SJCRH30 (cell line): ENCODE measurements around the gene DOK6. TPM values are rescaled to one million over a fixed set of nuclear protein-coding genes. Genes with fewer than 3 reads are reported as not detected.

Experiments used
- DNase-seq, 2 experiments: peaks; one replicate each; pipeline ENCODE4 v3.0.0-alpha.2; 2015 to 2020
- H3K27ac ChIP-seq: fragments of 250-450 bp; sonication (Bioruptor Pico); 2 replicates; pipeline ENCODE4 v1.5.1; 2020; ENCODE audit warnings: mild to moderate bottlenecking, moderate library complexity
- H3K27me3 ChIP-seq: fragments of 250-450 bp; sonication (Bioruptor Pico); 2 replicates; pipeline ENCODE4 v1.5.1; 2020; ENCODE audit warnings: mild to moderate bottlenecking, moderate library complexity
- H3K36me3 ChIP-seq: fragments of 250-450 bp; sonication (Bioruptor Pico); 2 replicates; pipeline ENCODE4 v1.5.1; 2020; ENCODE audit warnings: mild to moderate bottlenecking, moderate library complexity
- H3K4me1 ChIP-seq: fragments of 250-450 bp; sonication (Bioruptor Pico); 2 replicates; pipeline ENCODE4 v1.5.1; 2020; ENCODE audit warnings: mild to moderate bottlenecking, moderate library complexity
- H3K4me3 ChIP-seq: fragments of 250-450 bp; sonication (Bioruptor Pico); 2 replicates; pipeline ENCODE4 v1.5.1; 2020; ENCODE audit warnings: mild to moderate bottlenecking, moderate library complexity
- H3K9me3 ChIP-seq: fragments of 250-450 bp; sonication (Bioruptor Pico); replicated peaks from 2 replicates; pipeline ENCODE4 v1.5.1; 2020; ENCODE audit warnings: mild to moderate bottlenecking, moderate library complexity
- total RNA-seq: library from RNA; depleted of rRNA; stranded (reverse); fragments of >200 nt; shearing (Covaris generic); gene quantifications from 2 replicates; pipeline ENCODE4 v1.2.3, GENCODE V29; 2014

DOK6 gene
- total RNA-seq, 1 experiment from 2014 or later = 0.47 TPM

- DNase-seq = no peak
- no peaks in the 10 kb centered on the region for H3K9me3 ChIP-seq
- no peak overlapping the region for H3K27ac ChIP-seq
- no peaks in the 10 kb centered on the region for H3K27me3 ChIP-seq
- H3K36me3 ChIP-seq = no peaks in the 10 kb centered on the region
- H3K4me3 ChIP-seq = no peak overlapping the region
- H3K4me1 ChIP-seq = no peaks in the 10 kb centered on the region
Observed at GRCh38 chr18:69689121-69689759, 288.6 kb downstream of the DOK6 start.

DNA sequence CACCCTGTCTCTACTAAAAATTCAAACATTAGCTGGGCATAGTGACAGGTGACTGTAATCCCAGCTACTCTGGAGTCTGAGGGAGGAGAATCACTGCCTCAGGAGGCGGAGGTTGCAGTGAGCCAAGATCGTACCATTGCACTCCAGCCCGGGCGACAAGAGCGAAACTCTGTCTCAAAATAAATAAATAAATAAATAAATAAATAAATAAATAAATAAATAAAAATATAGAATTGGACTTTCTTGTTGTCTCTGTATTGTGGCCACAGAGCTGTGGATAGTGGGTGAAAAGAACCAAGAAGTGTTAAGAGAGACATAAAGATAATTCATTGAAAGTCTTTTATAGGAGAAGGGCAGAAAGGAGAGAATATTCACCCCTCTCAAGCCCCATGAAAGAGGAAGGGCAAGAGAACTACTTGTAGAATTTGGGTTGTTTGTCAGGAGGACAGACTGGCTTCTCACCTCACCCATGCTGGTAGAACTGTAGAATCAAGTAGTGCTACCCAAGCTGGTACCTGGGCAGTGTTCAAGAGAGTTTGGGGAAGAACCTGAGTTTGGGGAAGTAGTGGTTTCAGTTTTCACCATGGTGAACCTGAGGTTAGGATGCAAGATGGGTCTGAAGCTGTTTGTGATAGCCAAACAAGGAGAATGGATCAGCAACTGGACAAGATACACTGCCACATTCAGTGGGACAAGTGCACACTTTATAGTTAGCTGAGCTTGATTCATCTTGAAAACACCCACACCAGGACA is 290.5 kb downstream of the DOK6 start:
- H3K36me3 ChIP-seq = no peaks in the 10 kb centered on the region
- no peak overlapping the region for H3K27ac ChIP-seq
- no peaks in the 10 kb centered on the region for H3K27me3 ChIP-seq
- no peaks in the 10 kb centered on the region for H3K9me3 ChIP-seq
- H3K4me1 ChIP-seq = no peaks in the 10 kb centered on the region
- no peak for DNase-seq
- no peak overlapping the region for H3K4me3 ChIP-seq

- H3K27ac ChIP-seq = no peak overlapping the region
- H3K4me1 ChIP-seq = no peaks in the 10 kb centered on the region
- H3K27me3 ChIP-seq = no peaks in the 10 kb centered on the region
- no peak overlapping the region for H3K4me3 ChIP-seq
- no peak for DNase-seq
- H3K9me3 ChIP-seq = no peaks in the 10 kb centered on the region
- H3K36me3 ChIP-seq = no peaks in the 10 kb centered on the region
Observed at GRCh38 chr18:69697069-69697468, 296.4 kb downstream of the DOK6 start.

- Histone ChIP-seq H3K4me1 (no peaks in the 10 kb centered on the region), H3K27ac (no peak overlapping the region), H3K9me3 (no peaks in the 10 kb centered on the region), H3K4me3 (no peak overlapping the region), H3K27me3 (no peaks in the 10 kb centered on the region), H3K36me3 (no peaks in the 10 kb centered on the region)
- no peak for DNase-seq
Observed at GRCh38 chr18:69697689-69698088, 297.0 kb downstream of the DOK6 start.

- Histone ChIP-seq H3K27me3 (no peaks in the 10 kb centered on the region), H3K4me3 (no peak overlapping the region), H3K36me3 (no peaks in the 10 kb centered on the region), H3K4me1 (no peaks in the 10 kb centered on the region), H3K9me3 (no peaks in the 10 kb centered on the region), H3K27ac (no peak overlapping the region)
- DNase-seq = no peak
Observed at GRCh38 chr18:69701305-69701704, 300.6 kb downstream of the DOK6 start.

GRCh38 chr18:69703461-69703860 is 302.8 kb downstream of the DOK6 start:
- no peaks in the 10 kb centered on the region for H3K9me3 ChIP-seq

DNA sequence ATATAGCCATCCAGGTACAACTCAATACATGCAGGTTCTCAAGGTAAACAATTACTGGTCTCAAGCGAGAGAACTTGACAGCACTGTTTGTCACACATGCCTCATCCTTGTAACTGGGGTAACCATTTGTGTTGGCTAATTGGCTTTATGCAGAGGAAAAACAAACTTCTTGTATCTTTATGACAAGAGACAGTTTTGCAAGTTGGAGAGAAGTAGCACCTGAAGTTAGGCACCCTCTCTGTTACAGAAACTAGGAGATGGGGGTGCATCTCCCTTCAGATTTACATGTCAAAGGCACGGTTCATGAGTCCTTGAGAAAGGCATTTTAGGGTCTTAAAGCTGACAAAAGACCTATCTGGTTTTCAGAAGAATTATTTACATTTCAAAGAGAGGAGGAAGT is 305.3 kb downstream of the DOK6 start:
- Histone ChIP-seq H3K27ac (no peak overlapping the region), H3K4me1 (no peaks in the 10 kb centered on the region), H3K9me3 (no peaks in the 10 kb centered on the region), H3K27me3 (no peaks in the 10 kb centered on the region), H3K36me3 (no peaks in the 10 kb centered on the region), H3K4me3 (no peak overlapping the region)
- DNase-seq = no peak

More at GRCh38 chr18:69703461-69703860, 302.8 kb downstream of the DOK6 start:
- H3K27me3 ChIP-seq = no peaks in the 10 kb centered on the region
- no peak overlapping the region for H3K27ac ChIP-seq
- no peak overlapping the region for H3K4me3 ChIP-seq
- H3K4me1 ChIP-seq = no peaks in the 10 kb centered on the region
- H3K36me3 ChIP-seq = no peaks in the 10 kb centered on the region
- DNase-seq = no peak

- DNase-seq = no peak
- Histone ChIP-seq H3K27ac (no peak overlapping the region), H3K4me1 (no peaks in the 10 kb centered on the region), H3K27me3 (no peaks in the 10 kb centered on the region), H3K36me3 (no peaks in the 10 kb centered on the region), H3K9me3 (no peaks in the 10 kb centered on the region), H3K4me3 (no peak overlapping the region)
Observed at GRCh38 chr18:69708844-69709243, 308.2 kb downstream of the DOK6 start.

GRCh38 chr18:69715191-69715795 is 314.6 kb downstream of the DOK6 start:
- Histone ChIP-seq H3K27ac (no peak overlapping the region), H3K27me3 (no peaks in the 10 kb centered on the region), H3K9me3 (no peaks in the 10 kb centered on the region), H3K4me3 (no peak overlapping the region), H3K36me3 (no peaks in the 10 kb centered on the region), H3K4me1 (no peaks in the 10 kb centered on the region)
- DNase-seq = no peak

- Histone ChIP-seq H3K27ac (no peak overlapping the region), H3K9me3 (no peaks in the 10 kb centered on the region), H3K4me3 (no peak overlapping the region), H3K27me3 (no peaks in the 10 kb centered on the region), H3K36me3 (no peaks in the 10 kb centered on the region), H3K4me1 (no peaks in the 10 kb centered on the region)
- no peak for DNase-seq
Observed at GRCh38 chr18:69717586-69717985, 316.9 kb downstream of the DOK6 start.

DNA sequence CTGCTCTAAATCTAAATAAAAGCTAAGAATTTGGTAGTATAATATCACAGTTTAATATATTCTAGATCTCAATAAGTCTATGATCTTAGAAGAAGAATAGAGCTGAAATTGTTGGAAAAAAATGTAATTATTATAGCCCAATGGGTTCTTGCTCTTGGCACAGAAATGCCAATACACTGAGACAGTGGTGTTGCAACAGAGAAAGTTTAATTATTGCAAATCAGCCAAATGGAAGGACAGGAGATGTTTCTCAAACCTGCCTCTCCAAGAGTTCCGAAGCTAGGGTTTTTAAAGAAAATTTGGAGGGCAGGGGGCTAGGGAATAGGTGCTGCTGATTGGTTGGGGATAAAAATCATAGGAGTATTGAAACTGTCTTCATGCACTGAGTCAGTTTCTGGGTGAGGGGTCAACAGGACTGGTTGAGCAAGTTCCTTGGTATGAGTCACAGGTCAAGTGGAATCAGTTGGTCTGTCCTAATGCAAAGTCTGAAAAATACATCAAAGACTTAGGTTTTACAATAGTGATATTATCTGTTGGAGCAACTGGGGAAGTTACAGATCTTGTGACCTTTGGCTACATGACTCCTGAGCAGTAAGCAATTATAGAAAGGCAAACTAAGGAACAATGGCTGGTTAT is 318.3 kb downstream of the DOK6 start:
- Histone ChIP-seq H3K4me3 (no peak overlapping the region), H3K4me1 (no peaks in the 10 kb centered on the region), H3K27me3 (no peaks in the 10 kb centered on the region), H3K27ac (no peak overlapping the region), H3K9me3 (no peaks in the 10 kb centered on the region), H3K36me3 (no peaks in the 10 kb centered on the region)
- no peak for DNase-seq

DNA sequence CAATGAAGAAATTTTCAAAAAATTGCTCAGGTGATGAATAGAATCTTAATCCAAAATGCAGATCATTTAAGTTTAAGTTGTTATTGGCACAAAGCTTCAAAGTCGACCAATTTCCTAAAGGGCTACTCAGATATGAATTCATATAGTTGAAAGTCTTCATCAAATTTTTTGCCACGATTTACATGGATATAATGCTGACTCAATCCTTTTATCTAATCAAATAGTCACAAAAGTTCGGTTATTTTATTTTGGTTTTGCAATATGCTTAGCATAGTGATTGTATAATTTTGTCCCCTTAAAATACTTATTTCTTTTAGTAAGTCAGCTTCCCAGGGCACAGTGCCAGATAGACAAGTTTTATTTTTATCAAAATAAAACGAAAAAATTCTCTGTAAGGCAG is 319.7 kb downstream of the DOK6 start:
- no peaks in the 10 kb centered on the region for H3K4me1 ChIP-seq
- no peak for DNase-seq
- H3K27me3 ChIP-seq = no peaks in the 10 kb centered on the region
- no peak overlapping the region for H3K4me3 ChIP-seq
- H3K27ac ChIP-seq = no peak overlapping the region
- no peaks in the 10 kb centered on the region for H3K36me3 ChIP-seq
- H3K9me3 ChIP-seq = no peaks in the 10 kb centered on the region

GRCh38 chr18:69723434-69723833 is 322.7 kb downstream of the DOK6 start:
- DNase-seq = no peak
- no peak overlapping the region for H3K27ac ChIP-seq
- H3K4me1 ChIP-seq = no peaks in the 10 kb centered on the region
- no peaks in the 10 kb centered on the region for H3K9me3 ChIP-seq
- no peak overlapping the region for H3K4me3 ChIP-seq
- no peaks in the 10 kb centered on the region for H3K27me3 ChIP-seq
- H3K36me3 ChIP-seq = no peaks in the 10 kb centered on the region

- H3K4me1 ChIP-seq = no peaks in the 10 kb centered on the region
- H3K36me3 ChIP-seq = no peaks in the 10 kb centered on the region
- no peak overlapping the region for H3K27ac ChIP-seq
- no peaks in the 10 kb centered on the region for H3K9me3 ChIP-seq
- no peaks in the 10 kb centered on the region for H3K27me3 ChIP-seq
- H3K4me3 ChIP-seq = no peak overlapping the region
- no peak for DNase-seq
Observed at GRCh38 chr18:69725009-69725408, 324.3 kb downstream of the DOK6 start.

DNA sequence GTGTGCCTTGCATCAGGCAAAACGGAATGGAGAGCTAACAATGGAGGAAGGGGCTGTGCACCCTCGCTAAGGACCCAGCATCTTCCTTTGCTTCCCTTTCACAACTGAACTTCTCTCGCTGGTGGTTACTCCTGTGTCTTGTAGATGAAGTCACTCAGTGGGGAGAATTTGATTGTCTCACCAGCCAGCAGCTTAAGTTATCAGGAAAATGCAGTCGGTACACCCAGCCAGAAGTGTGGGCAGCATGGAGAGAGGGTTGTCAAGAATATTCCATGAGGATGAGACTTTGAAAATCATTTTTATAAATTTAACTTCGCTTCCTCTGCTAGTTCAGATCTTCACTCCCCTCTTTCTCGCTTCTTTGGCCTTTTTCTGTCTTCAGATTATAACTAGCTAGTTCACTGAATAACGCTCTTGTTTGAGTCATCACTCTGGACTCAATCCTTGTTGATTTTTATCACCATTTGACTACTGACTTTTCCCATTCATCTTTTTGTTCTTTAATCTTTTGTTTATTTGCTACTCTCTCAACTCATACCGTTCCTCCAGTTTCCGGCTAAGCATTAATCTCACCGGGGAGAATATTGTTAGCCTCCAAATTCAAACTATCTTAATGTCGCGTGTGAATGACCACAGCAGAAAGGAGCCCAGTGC is 325.3 kb downstream of the DOK6 start:
- Histone ChIP-seq H3K4me1 (no peaks in the 10 kb centered on the region), H3K4me3 (no peak overlapping the region), H3K9me3 (no peaks in the 10 kb centered on the region), H3K27me3 (no peaks in the 10 kb centered on the region), H3K36me3 (no peaks in the 10 kb centered on the region), H3K27ac (no peak overlapping the region)
- DNase-seq = no peak
